Occipital lobe (tissue), 2 donors: ENCODE data around the gene PRDM8. TPM values are rescaled to one million over a fixed set of nuclear protein-coding genes. Genes with fewer than 3 reads are reported as not detected.
"Not testable (repeated sequence)": the region's sequence is repeated elsewhere in the genome, so short reads cannot be mapped to it uniquely, and the experiment has no call there.

Experiments used
- DNase-seq: peaks from one replicate; lab custom pipeline; 2025; lab: John Stamatoyannopoulos, UW
- total RNA-seq: library from RNA; depleted of rRNA; stranded (reverse); fragments of >200 nt; gene quantifications from one replicate; pipeline ENCODE4 v1.2.3, GENCODE V29; 2014

Gene PRDM8
- total RNA-seq, result 24.6 TPM

DNA sequence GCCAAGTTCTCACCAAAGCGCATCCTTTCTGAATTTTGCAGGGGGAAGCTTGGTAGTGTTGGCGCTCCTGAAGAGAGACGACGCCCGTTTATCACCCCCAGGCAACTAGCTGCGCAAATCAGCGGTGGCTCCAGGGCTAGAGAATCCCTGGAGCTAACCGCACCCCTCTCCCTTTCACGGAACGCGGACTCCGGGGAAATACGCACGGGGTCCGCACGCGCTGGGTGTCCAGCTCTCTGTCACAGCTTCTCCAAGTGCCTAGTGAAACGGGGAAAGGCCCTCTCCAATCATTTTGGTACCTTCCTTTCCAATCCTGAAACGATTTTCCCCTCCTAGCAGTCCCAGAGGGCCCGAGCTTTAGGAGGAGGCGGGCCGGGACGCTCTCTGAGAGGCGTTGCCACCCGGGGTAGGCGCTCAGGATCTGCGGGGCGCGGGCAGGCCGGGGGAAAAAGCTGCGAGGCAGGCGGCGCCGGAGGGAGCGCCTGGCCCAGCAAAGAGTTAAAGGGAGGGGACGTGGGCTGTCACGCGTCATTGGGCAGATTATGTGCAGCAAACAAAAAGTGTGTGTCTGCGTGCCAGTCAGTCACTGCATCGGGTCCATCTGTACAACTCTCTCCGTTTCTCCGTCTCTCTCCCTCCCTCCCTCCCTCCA lies at the start of gene PRDM8:
PRDM8 (plus strand) TSS at position 582 of the 652 bp plus-strand sequence. CDS start 2,578 bp downstream, outside the sequence.
- DNase-seq, result peak; percentile 75

- no peak for DNase-seq
These were observed 46.7 kb upstream of the PRDM8 start for GRCh38 chr4:80150387-80151180.

DNA sequence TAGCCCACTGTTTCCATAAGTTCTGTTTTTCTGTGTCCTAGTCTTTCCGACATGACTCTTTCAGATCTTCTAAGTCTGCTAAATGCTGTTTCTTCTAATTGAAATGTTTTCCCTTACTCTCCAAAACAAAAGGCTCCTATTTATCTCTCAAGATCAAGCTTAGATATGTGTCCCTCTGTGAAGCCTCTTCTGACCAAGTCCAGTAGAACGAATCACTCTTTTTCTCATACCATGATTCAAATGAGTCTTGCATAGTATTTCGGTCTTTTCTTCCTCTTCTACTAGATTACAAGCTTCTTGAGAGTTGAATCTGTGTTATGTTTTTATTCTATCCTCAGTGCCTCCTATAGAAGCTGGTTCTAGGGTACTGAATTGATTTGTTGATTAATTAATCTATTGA lies 45.3 kb upstream of the PRDM8 start:
- no peak for DNase-seq

GRCh38 chr4:80153874-80154544 lies 43.3 kb upstream of the PRDM8 start:
- DNase-seq, result no peak

DNA sequence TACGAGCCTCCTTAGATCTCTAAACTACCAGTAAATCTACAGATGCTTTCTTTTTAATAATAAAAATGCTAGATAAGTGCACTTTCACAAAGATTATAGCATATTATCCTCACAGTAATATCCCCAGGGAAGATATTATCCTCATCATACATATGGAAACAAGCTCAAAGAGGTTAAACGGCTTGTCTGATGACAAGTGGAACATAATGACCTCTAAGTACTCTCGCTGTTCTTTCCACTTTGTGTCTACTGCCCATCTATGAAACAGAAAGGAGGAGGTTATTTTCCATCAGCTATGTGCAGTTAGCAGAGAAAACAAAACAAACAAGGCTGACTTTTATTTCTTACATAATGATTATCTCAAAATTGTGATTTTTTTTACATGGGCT lies 42.8 kb upstream of the PRDM8 start:
- DNase-seq, result no peak

- DNase-seq, result no peak
These were observed 41.9 kb upstream of the PRDM8 start for GRCh38 chr4:80155316-80155982.

GRCh38 chr4:80156410-80156809 lies 40.9 kb upstream of the PRDM8 start:
- DNase-seq, result no peak

GRCh38 chr4:80161413-80162058 lies 35.8 kb upstream of the PRDM8 start:
- no peak for DNase-seq

GRCh38 chr4:80162418-80162817 lies 34.9 kb upstream of the PRDM8 start:
- DNase-seq, result no peak

GRCh38 chr4:80165855-80166254 lies 31.4 kb upstream of the PRDM8 start:
- no peak for DNase-seq

DNA sequence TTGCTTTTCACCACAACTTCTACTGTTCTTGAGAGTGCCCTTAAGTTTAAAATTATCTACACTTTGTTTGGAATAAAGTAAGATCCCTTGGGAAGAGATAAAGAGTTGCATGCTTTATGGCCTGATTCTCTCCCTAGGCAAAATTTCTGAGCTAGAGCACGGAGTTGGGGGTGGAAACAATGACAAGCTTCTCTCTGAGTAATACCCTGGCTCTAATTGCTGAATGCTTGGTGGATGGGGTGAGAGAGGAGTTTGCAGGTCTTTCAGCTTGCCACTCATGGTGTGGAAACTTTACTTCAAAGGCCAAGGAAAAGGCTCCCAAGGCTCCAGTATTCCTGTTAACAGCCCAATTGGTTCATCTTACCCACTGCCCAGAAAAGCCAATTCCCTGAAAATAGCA lies 26.1 kb upstream of the PRDM8 start:
- no peak for DNase-seq

GRCh38 chr4:80171656-80172055 lies 25.6 kb upstream of the PRDM8 start:
- no peak for DNase-seq

DNA sequence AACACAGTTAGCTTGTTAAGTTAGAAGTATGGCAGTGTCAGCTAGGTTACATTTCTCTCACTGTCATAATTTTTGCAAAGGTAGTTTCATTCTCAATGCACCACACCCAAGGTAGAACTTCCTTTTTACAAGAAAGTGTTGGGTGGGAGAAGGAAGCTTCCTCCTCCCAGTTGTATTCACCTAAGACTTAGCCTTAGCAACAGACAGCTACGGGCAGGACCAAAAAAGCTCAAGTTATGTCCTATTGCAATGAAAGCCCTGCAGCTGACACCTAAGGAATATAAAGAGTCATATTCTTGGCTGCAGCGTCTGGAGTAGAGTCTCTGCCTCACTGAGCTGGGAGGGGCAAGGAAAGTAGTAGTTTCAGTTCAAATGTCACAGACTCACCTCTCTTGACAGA lies 25.1 kb upstream of the PRDM8 start:
- DNase-seq, result no peak

DNA sequence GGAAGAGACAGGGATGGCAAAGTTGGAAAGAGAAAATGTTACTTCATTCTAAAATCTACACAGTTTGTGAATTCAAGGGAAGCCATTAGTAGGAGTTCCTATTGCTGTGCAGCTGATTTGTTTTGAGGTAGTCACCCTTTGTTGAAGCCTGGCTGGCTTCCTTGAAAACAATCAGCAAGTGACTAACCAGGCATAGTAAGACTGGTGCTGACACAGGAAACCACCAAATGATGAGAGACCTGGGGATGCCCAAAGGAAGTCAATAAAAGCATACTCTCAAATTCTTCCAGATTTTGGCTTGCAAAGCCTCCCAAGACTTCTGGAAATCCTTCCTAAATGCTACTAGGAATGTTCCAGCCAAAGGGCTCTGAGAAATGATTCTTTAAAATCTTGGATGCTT lies 23.9 kb upstream of the PRDM8 start:
- no peak for DNase-seq

DNA sequence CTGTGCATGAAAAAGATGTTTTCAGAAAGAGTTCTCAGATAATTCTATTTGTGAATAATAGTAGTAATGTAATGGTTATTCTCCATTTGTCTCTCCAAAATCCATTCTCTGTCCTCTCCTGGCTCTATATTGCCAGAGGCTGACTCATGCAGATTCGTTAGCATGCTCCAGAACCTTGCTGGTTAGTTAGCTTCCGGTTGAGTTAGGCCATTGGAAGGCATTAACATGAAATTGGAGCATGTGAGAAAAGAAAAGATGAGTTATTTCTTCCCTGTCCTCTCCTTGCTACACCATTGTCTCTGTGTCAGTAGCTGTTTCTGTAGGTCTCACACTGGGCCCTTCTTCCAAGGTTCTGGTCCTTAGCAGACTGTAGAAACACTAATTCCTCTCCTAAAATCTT lies 23.5 kb upstream of the PRDM8 start:
- no peak for DNase-seq

DNA sequence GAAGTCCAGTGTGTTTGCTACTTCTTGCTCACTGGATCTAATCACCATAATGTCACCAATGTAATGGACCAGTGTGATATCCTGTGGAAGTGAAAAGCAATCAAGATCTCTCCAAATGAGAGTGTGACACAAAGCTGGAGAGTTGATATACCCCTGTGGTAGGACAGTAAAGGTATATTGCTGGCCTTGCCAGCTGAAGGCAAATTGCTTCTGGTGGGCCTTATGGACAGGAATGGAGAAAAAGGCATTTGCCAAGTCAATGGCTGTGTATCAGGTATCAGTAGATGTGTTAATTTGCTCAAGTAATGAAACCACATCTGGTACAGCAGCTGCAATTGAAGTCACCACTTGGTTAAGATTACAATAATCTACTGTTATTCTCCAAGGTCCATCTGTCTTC lies 19.5 kb upstream of the PRDM8 start:
- not testable (repeated sequence) for DNase-seq

GRCh38 chr4:80178964-80179363 lies 18.3 kb upstream of the PRDM8 start:
- DNase-seq, result no peak

- DNase-seq, result no peak
These were observed 17.6 kb upstream of the PRDM8 start for GRCh38 chr4:80179637-80180161.

- no peak for DNase-seq
These were observed 16.6 kb upstream of the PRDM8 start for GRCh38 chr4:80180743-80181142.

- no peak for DNase-seq
These were observed 15.0 kb upstream of the PRDM8 start for GRCh38 chr4:80182237-80182866.
